H1 (cell line): ENCODE measurements around the gene PRKAB2. TPM values are rescaled to one million over a fixed set of nuclear protein-coding genes. Genes with fewer than 3 reads are reported as not detected.

Experiments used
- CTCF ChIA-PET: fragments of 300-600 bp; sonication (Branson Sonifier 250); formaldehyde crosslinking; loops from one replicate; lab custom pipeline; 2021; ENCODE audit not compliant: partially characterized antibody; lab: Charles Lee
- POLR2A ChIA-PET: fragments of 300-600 bp; sonication (Branson Sonifier 250); formaldehyde crosslinking; loops from one replicate; lab custom pipeline; 2021; ENCODE audit warnings: inconsistent platforms; ENCODE audit not compliant: partially characterized antibody; lab: Charles Lee
- DNase-seq, 2 experiments: peaks; one replicate each; pipeline versions ENCODE4 v3.0.0 to v3.0.0-alpha.2; 2010 to 2022; ENCODE audit warnings: low spot score in 2 of 2, low read depth in 1 of 2, mixed read lengths in 1 of 2
- FAIRE-seq: peaks from 2 replicates; lab custom pipeline; 2011; peaks lifted over from hg19 to GRCh38; lab: Jason Lieb, UNC
- H2AFZ ChIP-seq: 2 replicates; pipeline ENCODE4 v1.8.1; 2012; ENCODE audit warnings: low read length, inconsistent platforms
- H2AK5ac ChIP-seq: 2 replicates; pipeline ENCODE4 v1.6.1; 2013; ENCODE audit warnings: low read depth, low read length
- H2BK120ac ChIP-seq: replicated peaks from 2 replicates; pipeline ENCODE3; 2013; ENCODE audit warnings: low read depth, low read length, inconsistent platforms
- H2BK12ac ChIP-seq: 2 replicates; pipeline ENCODE4 v1.6.1; 2013; ENCODE audit warnings: low read depth, low read length
- H2BK15ac ChIP-seq: 2 replicates; pipeline ENCODE4 v1.6.1; 2013; ENCODE audit warnings: low read length
- H2BK20ac ChIP-seq: 2 replicates; pipeline ENCODE4 v1.6.1; 2013; ENCODE audit warnings: low read length
- H2BK5ac ChIP-seq: 2 replicates; pipeline ENCODE4 v1.6.1; 2013; ENCODE audit warnings: low read depth, low read length
- H3K14ac ChIP-seq: 2 replicates; pipeline ENCODE4 v1.6.1; 2013; ENCODE audit warnings: inconsistent platforms; ENCODE audit not compliant: insufficient read length
- H3K18ac ChIP-seq: 2 replicates; pipeline ENCODE4 v1.6.1; 2013; ENCODE audit warnings: low read length; ENCODE audit errors: extremely low read depth
- H3K23ac ChIP-seq: 2 replicates; pipeline ENCODE4 v1.6.1; 2013; ENCODE audit warnings: inconsistent platforms; ENCODE audit not compliant: insufficient read length
- H3K23me2 ChIP-seq: 2 replicates; pipeline ENCODE4 v1.6.1; 2013; ENCODE audit warnings: low read depth, low read length
- H3K27ac ChIP-seq: 2 replicates; pipeline ENCODE4 v1.6.1; 2011; ENCODE audit warnings: low read depth, low read length, inconsistent platforms
- H3K27me3 ChIP-seq, 4 experiments: replicated peaks in 1 of 4; 1 replicate in 1 of 4; 2 replicates in 3 of 4; pipeline versions ENCODE4 v1.6.1 to v1.8.1; 2011 to 2013; ENCODE audit warnings: low read length in 3 of 4, mild to moderate bottlenecking in 3 of 4, inconsistent platforms in 2 of 4, mixed read lengths in 2 of 4, moderate library complexity in 1 of 4; ENCODE audit not compliant: control insufficient read depth in 3 of 4, insufficient read depth in 3 of 4; ENCODE audit errors: extremely low read depth in 1 of 4
- H3K36me3 ChIP-seq, 4 experiments: 2 replicates each; pipeline versions ENCODE4 v1.6.1 to v1.8.1; 2011 to 2013; ENCODE audit warnings: mild to moderate bottlenecking in 4 of 4, low read length in 3 of 4, moderate library complexity in 2 of 4, control low read depth in 1 of 4, inconsistent platforms in 1 of 4; ENCODE audit not compliant: insufficient read depth in 4 of 4, control insufficient read depth in 2 of 4
- H3K4ac ChIP-seq: replicated peaks from 2 replicates; pipeline ENCODE3; 2013; ENCODE audit warnings: low read length, low read depth, mixed read lengths, inconsistent platforms; ENCODE audit not compliant: insufficient read length
- H3K4me1 ChIP-seq, 4 experiments: replicated peaks in 1 of 4; 1 replicate in 1 of 4; 2 replicates in 3 of 4; pipeline versions ENCODE4 v1.6.1 to v1.8.1; 2011 to 2013; ENCODE audit warnings: low read length in 3 of 4, inconsistent platforms in 2 of 4, mixed read lengths in 1 of 4; ENCODE audit not compliant: insufficient read depth in 4 of 4, control insufficient read depth in 3 of 4
- H3K4me2 ChIP-seq, 2 experiments: 2 replicates each; pipeline versions ENCODE4 v1.6.1 to v1.8.1; 2011 to 2013; ENCODE audit warnings: low read depth in 2 of 2, low read length in 2 of 2, control low read depth in 1 of 2, inconsistent platforms in 1 of 2, mild to moderate bottlenecking in 1 of 2; ENCODE audit not compliant: insufficient read depth in 1 of 2
- H3K4me3 ChIP-seq, 4 experiments: fragments of 200-600, 300-600 bp in 1 of 4; sonication (generic), shearing (Covaris generic), sonication (Bioruptor Twin) in 1 of 4; 2 replicates each; pipeline versions ENCODE4 v1.5.1 to v1.8.1; 2011 to 2016; ENCODE audit warnings: low read length in 4 of 4, low read depth in 3 of 4, control low read depth in 2 of 4, inconsistent platforms in 2 of 4, mild to moderate bottlenecking in 2 of 4, mixed read lengths in 1 of 4, moderate library complexity in 1 of 4; ENCODE audit not compliant: insufficient read depth in 2 of 4; ENCODE audit errors: extremely low read depth in 1 of 4
- H3K56ac ChIP-seq: replicated peaks from 2 replicates; pipeline ENCODE3; 2013; ENCODE audit warnings: low read depth, mild to moderate bottlenecking, mixed read lengths, low read length, inconsistent platforms; ENCODE audit not compliant: insufficient read length
- H3K79me1 ChIP-seq: 2 replicates; pipeline ENCODE4 v1.6.1; 2013; ENCODE audit warnings: low read depth, low read length, control low read depth
- H3K79me2 ChIP-seq, 2 experiments: 2 replicates each; pipeline versions ENCODE4 v1.6.1 to v1.8.1; 2012 to 2013; ENCODE audit warnings: low read length in 2 of 2, mild to moderate bottlenecking in 2 of 2, inconsistent platforms in 1 of 2; ENCODE audit not compliant: insufficient read depth in 2 of 2, control insufficient read depth in 1 of 2
- H3K9ac ChIP-seq, 4 experiments: replicated peaks in 1 of 4; 1 replicate in 1 of 4; 2 replicates in 3 of 4; pipeline versions ENCODE4 v1.6.1 to v1.8.1; 2011 to 2013; ENCODE audit warnings: low read depth in 3 of 4, low read length in 3 of 4, control low read depth in 2 of 4, mild to moderate bottlenecking in 2 of 4, moderate library complexity in 2 of 4, inconsistent platforms in 1 of 4; ENCODE audit errors: extremely low read depth in 1 of 4
- H3K9me3 ChIP-seq, 2 experiments: 2 replicates each; pipeline versions ENCODE4 v1.6.1 to v1.8.1; 2012 to 2013; ENCODE audit warnings: mild to moderate bottlenecking in 2 of 2, moderate library complexity in 2 of 2, control low read depth in 1 of 2, inconsistent platforms in 1 of 2, low read depth in 1 of 2, low read length in 1 of 2, mixed read lengths in 1 of 2; ENCODE audit not compliant: insufficient read depth in 2 of 2
- H4K20me1 ChIP-seq, 2 experiments: replicated peaks in 1 of 2; 2 replicates each; pipeline versions ENCODE3 to v1.8.1; 2011 to 2013; ENCODE audit warnings: inconsistent platforms in 2 of 2, low read length in 2 of 2, mild to moderate bottlenecking in 1 of 2; ENCODE audit not compliant: insufficient read depth in 2 of 2, control insufficient read depth in 1 of 2
- H4K5ac ChIP-seq: 2 replicates; pipeline ENCODE4 v1.6.1; 2013; ENCODE audit warnings: low read length, low read depth, mixed read lengths, inconsistent platforms; ENCODE audit not compliant: insufficient read length
- H4K8ac ChIP-seq: 2 replicates; pipeline ENCODE4 v1.8.0; 2013; ENCODE audit warnings: mild to moderate bottlenecking, moderate library complexity, low read length, inconsistent platforms; ENCODE audit not compliant: insufficient read depth; ENCODE audit errors: extremely low read depth
- H4K91ac ChIP-seq: replicated peaks from 2 replicates; pipeline ENCODE3; 2013; ENCODE audit warnings: low read length, mixed read lengths, inconsistent platforms; ENCODE audit not compliant: insufficient read length
- BACH1 ChIP-seq: IDR thresholded peaks from 2 replicates; pipeline ENCODE4 v1.6.1; 2012; ENCODE audit warnings: low read length, improper control_type of control experiment
- FOSL1 ChIP-seq: IDR thresholded peaks from 2 replicates; pipeline ENCODE4 v1.6.1; 2011; ENCODE audit warnings: mild to moderate bottlenecking, low read depth, low read length, moderate library complexity; ENCODE audit not compliant: insufficient read depth
- HDAC2 ChIP-seq, 2 experiments: fragments of 300-600 bp in 1 of 2; sonication (generic) in 1 of 2; IDR thresholded peaks; 2 replicates each; pipeline ENCODE4 v1.6.1; 2011 to 2012; ENCODE audit warnings: low read depth in 2 of 2, low read length in 2 of 2, mild to moderate bottlenecking in 2 of 2, moderate library complexity in 2 of 2, borderline replicate concordance in 1 of 2, inconsistent platforms in 1 of 2
- TAF1 ChIP-seq: IDR thresholded peaks from 2 replicates; pipeline ENCODE4 v1.6.1; 2011; ENCODE audit warnings: mild to moderate bottlenecking, low read depth, low read length
- WGBS, 2 experiments: shearing (Covaris generic) in 1 of 2; methylation state at CpG; one replicate each; pipeline versions ENCODE4 v1.1.6 to v1.1.7; 2013 to 2015; ENCODE audit warnings: low lambda C conversion rate in 2 of 2, mixed read lengths in 2 of 2, inconsistent platforms in 1 of 2, low coverage in 1 of 2, missing lambda C conversion rate in 1 of 2; ENCODE audit not compliant: insufficient replicate concordance in 2 of 2, insufficient coverage in 1 of 2, insufficient read length in 1 of 2; ENCODE audit errors: extremely low coverage in 1 of 2, missing lambda C conversion rate in 1 of 2; 5-methylcytosine and 5-hydroxymethylcytosine counted together
- polyA plus RNA-seq, 7 experiments: library from polyadenylated mRNA; depleted of rRNA in 3 of 7; stranded (reverse) in 5 of 7; unstranded in 2 of 7; fragments of >200 nt in 5 of 7; fragments of 200-250 nt in 2 of 7; gene quantifications; 1 replicate in 5 of 7; 2 replicates in 1 of 7; 4 replicates in 1 of 7; pipeline versions ENCODE4 v1.2.1 to v1.2.3, GENCODE V29; 2011 to 2013; ENCODE audit warnings: missing spikeins in 2 of 7, mixed read lengths in 2 of 7
- total RNA-seq: library from RNA; stranded (reverse); fragmentation: NEBNext Ultra II Directional; extraction: Animal tissue kit (Norgen Biotek cat#: 25700); gene quantifications from 2 replicates; pipeline ENCODE4 v1.2.1, GENCODE V29; 2021

The PRKAB2 gene
- total and polyA plus RNA-seq, 2 of the 8 experiments (the other 6 are each of a cell fraction or from before 2014, with no cell fraction given), result 15.0 to 18.9 TPM

DNA sequence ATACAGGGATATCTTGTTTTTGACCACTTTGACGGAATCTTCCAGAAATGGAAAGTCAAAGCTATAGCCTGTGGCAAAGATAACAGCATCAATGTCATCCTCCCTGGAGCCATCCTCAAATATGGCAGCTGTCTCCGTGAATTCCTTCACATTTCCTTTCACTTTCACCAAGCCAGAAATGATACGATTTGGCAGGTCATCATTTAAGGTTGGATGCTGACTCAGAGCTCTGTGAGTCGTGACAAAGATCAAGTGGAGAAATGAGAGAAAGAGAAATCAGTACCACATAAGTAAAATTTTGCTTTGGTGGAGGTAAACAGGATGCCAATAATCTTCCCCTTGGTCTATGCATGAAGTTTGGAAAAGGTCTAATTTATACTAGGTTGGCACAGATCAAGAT, 29.0 kb upstream of the PRKAB2 start:
- Histone ChIP-seq H3K23ac (no peak overlapping the region), H3K9me3 (no peaks in the 10 kb centered on the region), H4K20me1 (no peaks in the 10 kb centered on the region), H2AK5ac (no peak overlapping the region), H3K79me1 (no peaks in the 10 kb centered on the region), H3K14ac (no peak overlapping the region), H3K36me3 (no peaks in the 10 kb centered on the region), H3K4ac (no peak overlapping the region), H2BK120ac (no peak overlapping the region), H4K5ac (no peak overlapping the region), H2BK5ac (no peak overlapping the region), H4K91ac (no peak overlapping the region), H3K4me3 (no peak overlapping the region), H3K27ac (no peak overlapping the region), H3K79me2 (no peaks in the 10 kb centered on the region), H3K56ac (no peak overlapping the region), H3K27me3 (no peaks in the 10 kb centered on the region), H3K4me2 (no peak overlapping the region), H2BK15ac (no peak overlapping the region), H3K18ac (no peak overlapping the region), H2BK20ac (no peak overlapping the region), H3K9ac (no peak overlapping the region), H4K8ac (no peak overlapping the region), H2AFZ (no peak overlapping the region), H3K4me1 (no peaks in the 10 kb centered on the region), H3K23me2 (no peaks in the 10 kb centered on the region), H2BK12ac (no peak overlapping the region)
- no peak for DNase-seq
- no peak for FAIRE-seq
- ChIA-PET CTCF (no interaction called here), POLR2A (interaction anchor here (2.1 kb wide), 1 partner anchor 28 kb away, joined by 6 read pairs; no protein-coding TSS in a partner anchor)
- 88% methylated on average over 4 of the region's 4 CpGs; no CpG with 5 or more reads in 1 of the 2 experiments for WGBS, 2 experiments
- TF ChIP-seq TAF1 (no peak), HDAC2 (IDR thresholded peaks at IDR 0.05; ENCODE audit: borderline replicate concordance in 1 of 2, low read depth in 2 of 2, low read length in 2 of 2) (no peak), FOSL1 (no peak), BACH1 (no peak)
